Muscle layer of colon (tissue), 2 donors: ENCODE results near the gene MTERF4.

Experiments used
- H3K27ac ChIP-seq: one replicate; pipeline ENCODE4 v1.7.0; 2013; ENCODE audit warnings: low read depth, mild to moderate bottlenecking, low read length, moderate library complexity
- H3K27me3 ChIP-seq, 2 donors: one replicate each; pipeline ENCODE4 v1.7.0; 2013; ENCODE audit warnings: low read length in 2 of 2, mild to moderate bottlenecking in 2 of 2; ENCODE audit not compliant: insufficient read depth in 2 of 2, control insufficient read depth in 1 of 2
- H3K36me3 ChIP-seq: one replicate; pipeline ENCODE4 v1.7.0; 2013; ENCODE audit warnings: mild to moderate bottlenecking, low read length; ENCODE audit not compliant: insufficient read depth
- H3K4me1 ChIP-seq: one replicate; pipeline ENCODE4 v1.7.0; 2013; ENCODE audit warnings: mild to moderate bottlenecking, low read length; ENCODE audit not compliant: insufficient read depth
- H3K4me3 ChIP-seq, 2 donors: one replicate each; pipeline ENCODE4 v1.7.0; 2013; ENCODE audit warnings: low read length in 2 of 2, low read depth in 1 of 2, mild to moderate bottlenecking in 1 of 2, moderate library complexity in 1 of 2
- H3K9ac ChIP-seq: one replicate; pipeline ENCODE4 v1.7.0; 2013; ENCODE audit warnings: low read length
- H3K9me3 ChIP-seq: one replicate; pipeline ENCODE4 v1.7.0; 2013; ENCODE audit warnings: mild to moderate bottlenecking, low read length
- donor health status: abdominal sarcoma.
- donor health status: Adenocarcinoma of cecum.

Gene MTERF4

GRCh38 chr2:241049739-241050623, 52.1 kb downstream of the MTERF4 start:
- no peaks in the 10 kb centered on the region for H3K4me1 ChIP-seq
- no peak overlapping the region for H3K4me3 ChIP-seq
- H3K9ac ChIP-seq, result no peak overlapping the region
- H3K9me3 ChIP-seq, result no peaks in the 10 kb centered on the region
- no peaks in the 10 kb centered on the region for H3K27me3 ChIP-seq
- H3K27ac ChIP-seq, result no peak overlapping the region
- no peaks in the 10 kb centered on the region for H3K36me3 ChIP-seq

- Histone ChIP-seq H3K27me3 (no peaks in the 10 kb centered on the region), H3K4me1 (no peaks in the 10 kb centered on the region), H3K36me3 (no peaks in the 10 kb centered on the region), H3K4me3 (no peak overlapping the region), H3K9me3 (no peaks in the 10 kb centered on the region), H3K27ac (no peak overlapping the region), H3K9ac (no peak overlapping the region)
Measured at GRCh38 chr2:241048949-241049343, 53.1 kb downstream of the MTERF4 start.

GRCh38 chr2:241048149-241048948, 53.7 kb downstream of the MTERF4 start:
- no peaks in the 10 kb centered on the region for H3K36me3 ChIP-seq
- H3K9ac ChIP-seq, result no peak overlapping the region
- H3K27ac ChIP-seq, result no peak overlapping the region
- H3K4me1 ChIP-seq, result no peaks in the 10 kb centered on the region
- no peaks in the 10 kb centered on the region for H3K9me3 ChIP-seq
- H3K4me3 ChIP-seq, result no peak overlapping the region
- no peaks in the 10 kb centered on the region for H3K27me3 ChIP-seq

- H3K27me3 ChIP-seq, result no peaks in the 10 kb centered on the region
- no peak overlapping the region for H3K4me3 ChIP-seq
- H3K4me1 ChIP-seq, result no peaks in the 10 kb centered on the region
- H3K36me3 ChIP-seq, result no peaks in the 10 kb centered on the region
- H3K27ac ChIP-seq, result no peak overlapping the region
- no peaks in the 10 kb centered on the region for H3K9me3 ChIP-seq
- no peak overlapping the region for H3K9ac ChIP-seq
Measured at GRCh38 chr2:241047253-241048010, 54.7 kb downstream of the MTERF4 start.
